IPS-18a (cell line): ENCODE results near the gene TMEM107.
"Not testable (repeated sequence)": the region's sequence is repeated elsewhere in the genome, so short reads cannot be mapped to it uniquely, and the experiment has no call there.

ENCODE experiments used
- H3K27ac ChIP-seq: one replicate; pipeline ENCODE4 v1.5.1; 2013; ENCODE audit warnings: low read length
- H3K27me3 ChIP-seq: one replicate; pipeline ENCODE4 v1.6.1; 2013; ENCODE audit warnings: mild to moderate bottlenecking, low read length; ENCODE audit not compliant: control insufficient read depth, insufficient read depth
- H3K36me3 ChIP-seq: one replicate; pipeline ENCODE4 v1.6.1; 2013; ENCODE audit warnings: low read depth, low read length; ENCODE audit not compliant: control insufficient read depth
- H3K4me1 ChIP-seq: one replicate; pipeline ENCODE4 v1.6.1; 2013; ENCODE audit warnings: low read depth, low read length; ENCODE audit not compliant: control insufficient read depth
- H3K4me3 ChIP-seq: one replicate; pipeline ENCODE4 v1.5.1; 2013; ENCODE audit warnings: low read length
- H3K9ac ChIP-seq: one replicate; pipeline ENCODE4 v1.6.1; 2013; ENCODE audit warnings: mild to moderate bottlenecking, low read length, moderate library complexity
- H3K9me3 ChIP-seq: one replicate; pipeline ENCODE4 v1.6.1; 2013; ENCODE audit warnings: low read depth, low read length; ENCODE audit not compliant: control insufficient read depth

The TMEM107 gene

DNA sequence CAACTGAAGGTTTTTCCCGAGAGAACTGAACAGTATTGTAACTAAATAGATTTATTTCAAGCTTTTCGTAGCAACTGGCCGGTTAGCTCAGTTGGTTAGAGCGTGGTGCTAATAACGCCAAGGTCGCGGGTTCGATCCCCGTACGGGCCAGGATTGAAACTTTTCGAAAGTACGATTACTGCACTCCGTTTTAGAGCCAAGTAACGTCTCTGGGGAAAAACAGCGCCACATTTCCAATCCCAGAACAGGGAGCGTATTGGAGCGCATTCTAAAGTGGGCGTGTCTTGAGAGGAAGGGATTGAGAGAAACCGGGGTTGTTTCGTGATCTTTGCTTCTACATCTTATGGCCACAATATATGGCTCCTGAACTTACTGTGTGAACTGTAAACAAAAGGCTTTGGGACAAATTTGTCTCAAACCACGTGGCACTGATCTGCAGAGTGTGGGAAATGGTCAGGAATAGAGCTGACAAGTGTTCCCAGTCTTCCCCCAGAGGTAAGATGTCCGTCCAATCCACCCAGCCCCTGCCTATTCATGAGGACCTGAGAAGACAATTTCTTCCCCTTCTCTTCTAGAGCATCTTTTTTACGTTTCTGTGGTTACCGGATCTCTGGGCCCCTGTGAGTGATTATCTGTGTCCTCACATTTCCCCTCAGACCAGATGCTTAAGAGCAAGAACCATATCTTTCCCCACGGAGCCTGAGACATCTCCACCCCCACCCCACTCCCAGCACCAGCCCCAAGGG is 11.5 kb upstream of the TMEM107 start:
- Histone ChIP-seq H3K4me3 (peak overlapping the region; percentile 99), H3K27me3 (peaks cover 19% of the 10 kb centered on the region)

DNA sequence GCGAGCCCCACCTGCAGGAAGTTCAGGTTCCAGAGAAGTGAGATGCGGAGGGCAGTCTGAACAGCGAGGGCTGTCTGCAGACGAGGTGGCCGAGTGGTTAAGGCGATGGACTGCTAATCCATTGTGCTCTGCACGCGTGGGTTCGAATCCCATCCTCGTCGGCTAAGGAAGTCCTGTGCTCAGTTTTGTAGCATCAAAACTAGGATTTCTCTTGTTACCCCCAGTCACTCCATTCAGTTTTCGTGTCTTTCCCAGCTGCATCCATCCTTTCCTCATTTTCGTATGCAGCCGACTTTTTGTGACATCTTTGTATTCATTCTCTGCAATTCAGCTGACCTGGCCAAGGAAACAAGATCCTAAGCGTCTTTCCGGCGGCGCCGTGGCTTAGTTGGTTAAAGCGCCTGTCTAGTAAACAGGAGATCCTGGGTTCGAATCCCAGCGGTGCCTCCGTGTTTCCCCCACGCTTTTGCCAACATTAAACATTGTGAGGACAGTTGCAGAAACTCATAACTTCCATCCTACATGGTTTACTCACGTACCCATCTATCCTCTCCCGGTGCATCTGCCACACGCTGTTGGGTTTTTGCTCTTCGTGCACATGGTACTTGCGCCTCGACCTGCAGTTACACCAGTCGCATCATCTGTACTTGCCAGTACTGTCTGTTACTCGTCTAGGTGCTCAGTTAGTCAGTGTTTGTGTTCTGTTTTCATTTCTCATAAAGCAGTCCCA is 10.8 kb upstream of the TMEM107 start:
- Histone ChIP-seq H3K36me3 (no peaks in the 10 kb centered on the region), H3K27me3 (peaks cover 19% of the 10 kb centered on the region), H3K4me3 (peak overlapping the region; percentile 99), H3K9me3 (no peaks in the 10 kb centered on the region), H3K4me1 (peaks cover 13% of the 10 kb centered on the region), H3K27ac (peak overlapping the region; percentile 93), H3K9ac (peak overlapping the region; percentile 79)

More for the DNA sequence above, 11.5 kb upstream of the TMEM107 start:
- Histone ChIP-seq H3K9me3 (no peaks in the 10 kb centered on the region), H3K9ac (peak overlapping the region; percentile 79), H3K27ac (peak overlapping the region; percentile 93), H3K36me3 (no peaks in the 10 kb centered on the region), H3K4me1 (peaks cover 15% of the 10 kb centered on the region)

DNA sequence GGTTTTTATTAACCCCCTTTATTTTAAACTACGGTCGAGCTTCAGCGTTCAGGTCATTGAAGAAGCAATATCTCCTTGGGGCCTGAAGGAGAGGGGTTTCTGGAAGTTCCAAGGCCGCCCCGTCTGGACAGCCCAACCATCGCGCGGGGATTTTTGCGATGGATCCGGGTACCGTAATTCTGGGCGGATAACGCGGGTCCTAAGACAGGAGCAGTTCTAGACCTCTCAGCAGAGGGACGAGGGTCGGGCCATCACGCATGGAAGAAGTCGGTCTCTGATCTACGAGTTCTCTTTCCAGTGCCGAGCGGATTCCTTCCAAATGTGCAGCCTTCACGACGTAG is 10.2 kb upstream of the TMEM107 start:
- H3K27ac ChIP-seq = no peak overlapping the region
- peaks cover 19% of the 10 kb centered on the region for H3K27me3 ChIP-seq
- peaks cover 8% of the 10 kb centered on the region for H3K4me1 ChIP-seq
- H3K4me3 ChIP-seq = peak overlapping the region; percentile 99
- H3K9me3 ChIP-seq = no peaks in the 10 kb centered on the region
- H3K9ac ChIP-seq = peak overlapping the region; percentile 57
- H3K36me3 ChIP-seq = no peaks in the 10 kb centered on the region

DNA sequence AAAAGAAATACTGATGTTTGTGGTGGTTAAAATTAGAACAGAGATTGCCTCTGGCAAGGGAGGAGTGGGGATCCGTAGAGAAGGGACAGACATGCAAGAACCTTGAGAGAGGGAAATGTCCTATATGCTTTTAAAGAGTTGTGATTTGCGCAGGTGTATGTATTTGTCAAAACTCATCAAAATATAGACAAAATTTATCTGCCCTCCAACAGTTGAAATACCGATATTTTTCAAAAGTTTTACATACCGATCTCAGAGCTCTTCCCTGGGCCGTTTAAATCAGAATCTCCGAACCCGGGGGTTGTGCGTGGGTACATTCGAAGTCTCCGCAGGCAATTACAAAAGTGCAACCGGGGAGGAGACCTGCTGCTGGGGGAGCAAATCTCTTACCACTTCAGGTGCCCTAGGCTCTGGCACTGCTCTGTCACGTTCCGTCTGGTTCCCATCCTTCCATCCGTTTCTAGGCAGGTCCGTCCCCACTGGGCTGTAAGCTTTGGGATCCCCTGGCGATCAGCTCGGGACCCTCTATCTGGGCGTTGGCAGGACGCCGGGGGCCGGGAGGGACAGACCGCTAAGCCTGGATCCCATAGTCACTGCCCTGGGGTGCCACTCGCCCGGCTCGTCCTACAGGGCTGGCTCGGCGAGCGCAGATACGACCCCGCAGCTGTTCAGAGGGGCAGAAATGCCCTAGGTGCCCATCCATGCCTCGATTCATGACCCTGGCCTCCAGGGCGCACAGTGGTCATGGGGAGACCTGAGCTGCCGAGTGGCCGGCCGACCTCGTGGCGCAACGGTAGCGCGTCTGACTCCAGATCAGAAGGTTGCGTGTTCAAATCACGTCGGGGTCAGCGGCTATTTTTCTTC is 9.6 kb upstream of the TMEM107 start:
- peaks cover 19% of the 10 kb centered on the region for H3K27me3 ChIP-seq
- H3K4me3 ChIP-seq = peak overlapping the region; percentile 99
- no peaks in the 10 kb centered on the region for H3K36me3 ChIP-seq
- no peak overlapping the region for H3K27ac ChIP-seq
- peaks cover 8% of the 10 kb centered on the region for H3K4me1 ChIP-seq
- no peaks in the 10 kb centered on the region for H3K9me3 ChIP-seq
- peak overlapping the region; percentile 57 for H3K9ac ChIP-seq

DNA sequence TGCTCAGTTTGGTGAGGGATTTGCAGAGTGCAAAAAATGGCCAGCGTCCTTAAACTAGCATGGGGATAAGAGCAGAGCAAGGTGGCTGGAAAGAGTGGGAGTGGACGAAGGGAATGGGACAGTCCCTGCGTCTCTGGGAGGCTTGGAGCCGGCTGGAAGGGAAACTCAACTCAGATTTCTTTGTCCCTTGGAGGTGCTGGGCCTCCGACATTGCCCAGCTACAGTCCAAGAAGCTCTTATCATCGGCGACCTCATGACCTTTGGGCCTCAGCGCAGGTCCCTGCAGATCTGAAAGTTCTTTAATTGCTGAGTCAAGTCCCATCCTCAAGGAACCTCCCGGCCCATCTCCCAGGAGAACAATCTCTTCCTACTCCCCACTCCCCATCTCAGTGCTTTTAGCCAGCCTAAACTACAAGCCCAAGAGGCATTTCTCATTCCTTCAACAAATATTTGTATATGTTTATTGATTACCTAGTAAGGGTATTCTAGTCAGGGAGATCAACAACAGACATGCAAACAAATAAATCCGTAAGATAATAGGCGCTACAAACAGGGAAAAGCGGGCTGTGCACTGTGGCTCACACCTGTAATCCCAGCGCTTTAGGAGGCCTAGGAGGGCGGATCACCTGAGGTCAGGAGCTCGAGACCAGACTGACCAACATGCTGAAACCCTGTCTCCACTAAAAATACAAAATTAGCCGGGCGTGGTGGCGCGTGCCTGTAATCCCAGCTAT is 985 bp upstream of the TMEM107 start:
- no peaks in the 10 kb centered on the region for H3K27me3 ChIP-seq
- H3K27ac ChIP-seq = peak overlapping the region; percentile 57
- peaks cover 17% of the 10 kb centered on the region for H3K4me1 ChIP-seq
- H3K9ac ChIP-seq = peak overlapping the region; percentile 81
- no peaks in the 10 kb centered on the region for H3K9me3 ChIP-seq
- H3K36me3 ChIP-seq = no peaks in the 10 kb centered on the region
- H3K4me3 ChIP-seq = peak overlapping the region; percentile 81

DNA sequence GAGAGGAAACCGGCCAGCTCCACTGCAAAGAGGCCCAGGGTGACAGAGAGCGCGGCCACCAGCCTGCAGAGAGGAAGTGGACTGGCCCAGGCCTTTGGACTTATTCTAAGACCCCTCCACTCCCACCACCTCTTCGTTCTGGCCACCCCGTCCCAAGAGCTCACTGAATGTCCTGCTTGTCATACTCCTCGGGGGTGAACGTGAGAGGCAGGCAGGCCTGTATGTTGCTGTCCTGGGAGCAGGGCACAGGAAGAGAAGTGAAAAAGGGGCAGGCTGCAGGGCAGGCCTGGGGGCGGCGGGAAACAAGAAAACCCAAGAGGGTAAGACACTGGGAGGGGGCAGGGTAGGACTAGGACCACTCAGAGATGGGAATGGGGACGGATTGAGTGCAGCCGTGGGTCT is 384 bp downstream of the TMEM107 start:
- no peaks in the 10 kb centered on the region for H3K9me3 ChIP-seq
- H3K4me3 ChIP-seq = peak overlapping the region; percentile 81
- peaks cover 17% of the 10 kb centered on the region for H3K4me1 ChIP-seq
- no peaks in the 10 kb centered on the region for H3K27me3 ChIP-seq
- no peaks in the 10 kb centered on the region for H3K36me3 ChIP-seq
- H3K27ac ChIP-seq = no peak overlapping the region
- peak overlapping the region; percentile 81 for H3K9ac ChIP-seq

DNA sequence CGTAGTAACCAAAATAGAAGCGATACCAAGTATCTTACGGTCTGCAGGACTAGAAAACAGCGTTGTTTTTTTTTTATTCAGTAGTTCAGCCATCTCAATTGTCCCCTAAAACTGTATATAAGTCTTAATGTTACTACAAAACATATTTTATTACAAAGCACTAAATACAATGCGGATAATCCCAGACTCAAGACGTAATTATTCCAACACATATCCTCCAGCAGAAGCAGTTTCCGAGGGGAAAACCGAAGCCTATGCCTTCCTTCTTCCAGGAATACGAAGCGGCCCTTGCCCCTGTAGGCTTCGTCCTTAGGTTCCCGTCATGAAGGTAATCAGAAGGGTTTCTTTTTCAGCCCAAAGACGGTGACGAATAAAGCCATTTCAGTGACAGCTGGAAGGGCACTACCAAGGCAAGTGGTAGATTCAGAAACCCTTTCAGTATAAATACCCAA is 2.3 kb downstream of the TMEM107 start:
- H3K9ac ChIP-seq = peak overlapping the region; percentile 88
- H3K27me3 ChIP-seq = no peaks in the 10 kb centered on the region
- no peaks in the 10 kb centered on the region for H3K36me3 ChIP-seq
- H3K4me3 ChIP-seq = peak overlapping the region; percentile 66
- peaks cover 17% of the 10 kb centered on the region for H3K4me1 ChIP-seq
- H3K27ac ChIP-seq = peak overlapping the region; percentile 93
- no peaks in the 10 kb centered on the region for H3K9me3 ChIP-seq

DNA sequence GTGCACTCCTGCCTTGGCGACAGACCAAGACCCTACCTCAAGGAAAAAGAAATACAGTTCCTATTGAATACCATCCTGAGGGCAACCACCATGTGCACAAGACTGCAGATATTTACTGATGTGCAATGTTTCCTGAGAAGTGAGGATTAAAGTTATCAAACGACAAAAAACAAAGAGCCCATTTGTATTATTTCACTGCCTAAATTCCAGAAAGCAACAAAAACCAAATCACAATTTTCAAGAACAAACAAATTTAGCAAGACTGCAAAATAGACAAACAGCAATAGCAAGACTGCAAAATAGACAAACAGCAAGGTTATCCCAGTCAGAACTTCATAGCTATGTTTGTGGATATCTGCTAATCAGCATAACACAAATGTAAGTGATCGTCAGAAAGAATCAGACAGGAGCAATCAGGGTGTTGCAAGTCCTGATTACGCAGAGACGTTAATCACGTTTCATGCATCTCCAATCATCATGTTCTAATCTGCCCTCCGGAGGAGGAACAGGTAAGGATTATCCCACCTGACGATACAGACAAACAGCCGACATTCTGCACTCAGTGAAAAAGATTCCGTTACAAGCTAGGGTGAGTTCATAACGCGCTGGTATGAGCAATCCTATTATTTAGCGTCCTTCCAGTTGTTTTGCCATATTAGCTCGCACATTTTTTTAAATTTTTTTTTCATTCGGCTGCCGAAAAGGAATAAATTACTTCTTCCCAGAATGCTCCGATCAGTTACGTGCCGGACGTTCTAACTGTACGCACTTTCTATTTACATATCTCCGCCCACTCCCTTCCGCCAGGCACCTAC is 2.9 kb downstream of the TMEM107 start:
- Histone ChIP-seq H3K9ac (peak overlapping the region; percentile 88), H3K9me3 (no peaks in the 10 kb centered on the region), H3K4me1 (peaks cover 17% of the 10 kb centered on the region), H3K36me3 (no peaks in the 10 kb centered on the region), H3K27ac (peak overlapping the region; percentile 93), H3K27me3 (no peaks in the 10 kb centered on the region), H3K4me3 (peak overlapping the region; percentile 66)

DNA sequence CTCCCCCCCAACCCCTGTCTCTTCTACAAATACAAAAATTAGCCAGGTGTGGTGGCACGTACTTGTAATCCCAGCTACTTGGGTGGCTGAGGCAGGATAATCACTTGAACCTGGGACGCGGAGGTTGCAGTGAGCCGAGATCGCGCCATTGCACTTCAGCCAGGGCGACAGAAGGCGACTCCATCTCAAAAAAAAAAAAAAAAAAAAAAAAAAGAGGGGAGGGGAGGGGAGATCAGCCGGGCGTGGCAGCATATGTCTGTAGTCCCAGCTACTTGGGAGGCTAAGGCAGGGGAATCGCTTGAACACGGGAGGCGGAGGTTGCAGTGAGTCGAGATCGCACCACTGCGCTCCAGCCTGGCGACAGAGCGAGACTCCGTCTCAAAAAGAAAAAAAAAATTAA is 6.0 kb downstream of the TMEM107 start:
- not testable (repeated sequence) for H3K36me3 ChIP-seq, H3K27me3 ChIP-seq, H3K4me3 ChIP-seq, H3K9ac ChIP-seq, H3K27ac ChIP-seq, H3K9me3 ChIP-seq, H3K4me1 ChIP-seq

DNA sequence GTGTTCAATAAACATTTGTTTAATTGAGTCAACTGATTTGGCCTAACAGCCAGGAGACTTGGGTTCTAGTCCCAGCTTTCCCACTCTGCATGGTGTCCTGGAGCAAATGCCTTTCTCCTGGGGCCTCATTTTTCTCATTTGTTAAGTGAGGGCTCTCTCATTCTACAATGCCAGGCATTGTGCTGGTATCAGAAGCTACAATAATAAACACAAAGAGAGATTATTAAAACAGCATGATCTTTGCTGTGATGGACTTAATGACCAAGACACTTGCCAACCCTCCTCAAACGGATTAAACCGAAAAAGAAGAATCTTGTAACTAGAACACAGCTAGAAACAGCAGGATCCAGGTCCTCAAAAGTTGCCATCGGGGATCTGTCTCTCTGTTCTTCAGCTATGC is 8.7 kb downstream of the TMEM107 start:
- Histone ChIP-seq H3K4me1 (peaks cover 12% of the 10 kb centered on the region), H3K9me3 (no peaks in the 10 kb centered on the region), H3K27me3 (no peaks in the 10 kb centered on the region), H3K9ac (no peak overlapping the region), H3K36me3 (no peaks in the 10 kb centered on the region), H3K4me3 (no peak overlapping the region), H3K27ac (no peak overlapping the region)
